ENCODE results near the gene NEK1. TPM values are rescaled to one million over a fixed set of nuclear protein-coding genes. Genes with fewer than 3 reads are reported as not detected.

NEK1 gene
- total and polyA plus RNA-seq, 2 of the 8 experiments (the other 6 are each of a cell fraction or from before 2014, with no cell fraction given): 3.9 to 11.7 TPM

DNA sequence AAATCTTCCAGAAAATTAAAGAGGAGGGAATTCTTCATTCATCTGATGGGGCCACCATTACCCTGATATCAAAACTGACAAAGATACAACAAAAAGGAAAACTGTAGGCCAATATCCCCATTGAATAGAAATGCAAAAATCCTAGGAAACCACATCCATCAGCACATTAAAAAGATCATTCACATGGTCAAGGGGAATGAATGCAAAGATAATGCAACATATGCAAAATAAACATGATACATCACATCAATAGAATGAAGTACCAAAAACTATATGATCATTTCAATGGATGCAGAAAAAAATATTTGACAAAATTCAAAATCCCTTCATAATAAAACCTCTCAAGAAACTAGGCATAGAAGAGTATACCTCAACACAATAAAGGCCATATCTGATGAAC is 232.7 kb downstream of the NEK1 start:
- DNase-seq (ENCODE audit: low read depth in 1 of 2, low spot score in 2 of 2) (no peak), FAIRE-seq (no peak)
- Histone ChIP-seq H3K4me3 (ENCODE audit: extremely low read depth in 1 of 4, insufficient read depth in 2 of 4, low read depth in 3 of 4, low read length in 4 of 4) (no peak overlapping the region), H3K79me1 (ENCODE audit: low read depth, low read length) (no peaks in the 10 kb centered on the region), H3K56ac (replicated peaks; ENCODE audit: insufficient read length, low read depth, low read length) (no peak overlapping the region), H3K23me2 (ENCODE audit: low read depth, low read length) (no peaks in the 10 kb centered on the region), H4K8ac (ENCODE audit: extremely low read depth, insufficient read depth, low read length) (no peak overlapping the region), H3K9me3 (ENCODE audit: insufficient read depth in 2 of 2, low read depth in 1 of 2, low read length in 1 of 2) (peaks cover 0 to 2% of the 10 kb centered on the region in 2 experiments; a peak in 1 of 4 replicates), H2AK5ac (ENCODE audit: low read depth, low read length) (no peak overlapping the region), H3K27ac (ENCODE audit: low read depth, low read length) (no peak overlapping the region), H3K9ac (replicated peaks in 1 of 4; ENCODE audit: extremely low read depth in 1 of 4, low read depth in 3 of 4, low read length in 3 of 4) (no peak overlapping the region), H3K4me2 (ENCODE audit: insufficient read depth in 1 of 2, low read depth in 2 of 2, low read length in 2 of 2) (no peak overlapping the region), H2BK120ac (replicated peaks; ENCODE audit: low read depth, low read length) (no peak overlapping the region), H4K91ac (replicated peaks; ENCODE audit: insufficient read length, low read length) (no peak overlapping the region), H2BK12ac (ENCODE audit: low read depth, low read length) (no peak overlapping the region), H3K18ac (ENCODE audit: extremely low read depth, low read length) (no peak overlapping the region), H2AFZ (ENCODE audit: low read length) (no peak overlapping the region), H2BK15ac (ENCODE audit: low read length) (no peak overlapping the region), H4K5ac (ENCODE audit: insufficient read length, low read depth, low read length) (no peak overlapping the region), H3K4me1 (replicated peaks in 1 of 4; ENCODE audit: control insufficient read depth in 3 of 4, insufficient read depth in 4 of 4, low read length in 3 of 4) (no peaks in the 10 kb centered on the region), H2BK20ac (ENCODE audit: low read length) (no peak overlapping the region), H3K27me3 (replicated peaks in 1 of 4; ENCODE audit: control insufficient read depth in 3 of 4, extremely low read depth in 1 of 4, insufficient read depth in 3 of 4, low read length in 3 of 4) (no peaks in the 10 kb centered on the region), H4K20me1 (replicated peaks in 1 of 2; ENCODE audit: control insufficient read depth in 1 of 2, insufficient read depth in 2 of 2, low read length in 2 of 2) (no peaks in the 10 kb centered on the region), H2BK5ac (ENCODE audit: low read depth, low read length) (no peak overlapping the region), H3K14ac (ENCODE audit: insufficient read length) (no peak overlapping the region), H3K79me2 (ENCODE audit: control insufficient read depth in 1 of 2, insufficient read depth in 2 of 2, low read length in 2 of 2) (no peaks in the 10 kb centered on the region), H3K4ac (replicated peaks; ENCODE audit: insufficient read length, low read depth, low read length) (no peak overlapping the region), H3K23ac (ENCODE audit: insufficient read length) (no peak overlapping the region), H3K36me3 (ENCODE audit: control insufficient read depth in 2 of 4, insufficient read depth in 4 of 4, low read length in 3 of 4) (no peaks in the 10 kb centered on the region)
- CTCF ChIA-PET (ENCODE audit: partially characterized antibody): no interaction called here
- POLR2A ChIA-PET (ENCODE audit: partially characterized antibody): no interaction called here
- no peak for TF ChIP-seq POLR2AphosphoS5 (IDR thresholded peaks at IDR 0.05; ENCODE audit: low read depth, low read length)
- TF ChIP-seq SAP30 (IDR thresholded peaks at IDR 0.05; ENCODE audit: insufficient read depth, insufficient replicate concordance, low read length): no peak
- TF ChIP-seq POLR2A (IDR thresholded peaks at IDR 0.05; ENCODE audit: control extremely low read depth in 1 of 2, low read depth in 2 of 2, low read length in 2 of 2): no peak
- no peak for TF ChIP-seq SP4 (IDR thresholded peaks at IDR 0.05; ENCODE audit: low read length)
- TF ChIP-seq RBBP5 (IDR thresholded peaks at IDR 0.05; ENCODE audit: borderline replicate concordance, low read depth, low read length): no peak
- no peak for TF ChIP-seq KDM1A (IDR thresholded peaks at IDR 0.05; ENCODE audit: borderline replicate concordance, low read length)
- TF ChIP-seq CBX5 (IDR thresholded peaks at IDR 0.05; ENCODE audit: low read depth, low read length): no peak
- TF ChIP-seq, protein P1, sequence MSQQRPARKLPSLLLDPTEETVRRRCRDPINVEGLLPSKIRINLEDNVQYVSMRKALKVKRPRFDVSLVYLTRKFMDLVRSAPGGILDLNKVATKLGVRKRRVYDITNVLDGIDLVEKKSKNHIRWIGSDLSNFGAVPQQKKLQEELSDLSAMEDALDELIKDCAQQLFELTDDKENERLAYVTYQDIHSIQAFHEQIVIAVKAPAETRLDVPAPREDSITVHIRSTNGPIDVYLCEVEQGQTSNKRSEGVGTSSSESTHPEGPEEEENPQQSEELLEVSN (IDR thresholded peaks at IDR 0.05): no peak
- no peak for TF ChIP-seq TCF12 (IDR thresholded peaks at IDR 0.05; ENCODE audit: low read depth, low read length)
- TF ChIP-seq SIN3A (conservative IDR thresholded peaks at IDR 0.05 in 1 of 2, IDR thresholded peaks at IDR 0.05 in 1 of 2; ENCODE audit: low read depth in 1 of 2, low read length in 2 of 2): no peak
- no peak for TF ChIP-seq KDM4A (IDR thresholded peaks at IDR 0.05; ENCODE audit: low read depth, low read length, severe bottlenecking)
